KOPT-K1 (cell line): ENCODE results near the gene SERF1B.
"Not testable (repeated sequence)": the region's sequence is repeated elsewhere in the genome, so short reads cannot be mapped to it uniquely, and the experiment has no call there.

ENCODE experiments used
- H3K27ac ChIP-seq: fragments of 200-600 bp; sonication (generic); 2 replicates; pipeline ENCODE4 v1.5.1; 2016; ENCODE audit warnings: antibody characterized with exemption, mild to moderate bottlenecking, low read depth, low read length; ENCODE audit not compliant: poor library complexity, severe bottlenecking
- H3K36me3 ChIP-seq: fragments of 200-600 bp; sonication (generic); 2 replicates; pipeline ENCODE4 v1.5.1; 2017; ENCODE audit warnings: antibody characterized with exemption, mild to moderate bottlenecking, low read length, moderate library complexity; ENCODE audit not compliant: insufficient read depth
- H3K9me3 ChIP-seq: fragments of 200-600 bp; sonication (generic); 2 replicates; pipeline ENCODE4 v1.5.1; 2017; ENCODE audit warnings: antibody characterized with exemption, low read length, mild to moderate bottlenecking; ENCODE audit not compliant: insufficient read depth, poor library complexity, severe bottlenecking

The SERF1B gene

DNA sequence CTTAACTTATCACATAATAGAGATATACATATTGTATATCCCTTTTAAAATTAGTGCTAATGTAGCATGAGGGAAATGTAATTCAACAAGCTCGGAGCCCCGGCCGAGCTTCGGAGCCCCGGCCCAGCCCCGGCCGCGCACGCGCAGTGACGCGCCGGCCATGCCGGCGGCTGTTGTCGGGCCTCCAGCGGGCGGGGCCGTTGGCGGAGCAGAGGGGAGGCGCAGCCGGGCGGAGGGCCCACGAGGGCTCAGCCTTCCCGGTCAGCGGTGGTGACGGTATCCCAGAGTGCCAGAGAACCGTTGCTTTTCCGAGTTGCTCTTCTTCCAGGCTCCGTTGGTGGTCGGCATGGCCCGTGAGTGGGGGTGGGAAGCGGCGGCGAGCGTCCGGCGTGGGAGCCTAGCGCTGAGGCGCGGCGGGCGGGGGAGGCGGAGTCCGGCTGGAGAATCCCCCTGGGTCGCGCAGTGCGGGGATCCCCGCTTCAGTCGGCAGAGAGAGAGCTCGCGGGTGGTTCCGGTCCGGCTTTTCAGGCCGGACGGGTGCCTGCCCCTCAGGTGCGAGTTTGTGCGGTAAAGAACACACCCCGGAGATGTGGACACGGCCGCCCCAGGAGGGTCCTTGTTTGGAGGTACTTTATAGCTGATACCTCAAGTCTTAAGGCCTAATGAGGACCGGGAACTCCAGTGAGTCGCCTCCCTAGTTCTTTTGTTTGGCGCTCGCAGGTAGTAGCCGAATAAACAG, at the start of gene SERF1B:
TSS of gene SERF1B (plus strand) at position 146 of the 739 bp plus-strand sequence. CDS start at position 347, 201 bp downstream.
- not testable (repeated sequence) for H3K27ac ChIP-seq, H3K36me3 ChIP-seq, H3K9me3 ChIP-seq

DNA sequence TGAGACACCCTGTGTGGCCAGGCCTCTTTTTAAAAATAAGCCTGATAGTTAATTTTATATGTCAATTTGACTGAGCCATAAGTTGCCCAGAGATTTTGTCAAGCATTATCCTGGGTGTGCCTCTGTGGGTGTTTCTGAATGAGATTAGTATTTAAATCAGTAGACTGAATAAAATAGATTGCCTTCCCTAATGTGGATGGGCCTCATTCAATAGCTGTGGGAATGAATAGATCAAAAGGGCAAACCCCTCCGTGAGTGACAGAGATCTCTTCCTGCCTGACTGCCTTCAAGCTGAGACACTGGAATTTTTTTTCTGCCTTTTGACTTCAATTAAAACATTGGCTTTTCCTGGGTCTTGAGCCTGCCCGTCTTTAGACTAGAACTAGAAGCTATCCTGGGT, 33.3 kb upstream of the SERF1B start:
- H3K9me3 ChIP-seq, H3K36me3 ChIP-seq, H3K27ac ChIP-seq: not testable (repeated sequence)

DNA sequence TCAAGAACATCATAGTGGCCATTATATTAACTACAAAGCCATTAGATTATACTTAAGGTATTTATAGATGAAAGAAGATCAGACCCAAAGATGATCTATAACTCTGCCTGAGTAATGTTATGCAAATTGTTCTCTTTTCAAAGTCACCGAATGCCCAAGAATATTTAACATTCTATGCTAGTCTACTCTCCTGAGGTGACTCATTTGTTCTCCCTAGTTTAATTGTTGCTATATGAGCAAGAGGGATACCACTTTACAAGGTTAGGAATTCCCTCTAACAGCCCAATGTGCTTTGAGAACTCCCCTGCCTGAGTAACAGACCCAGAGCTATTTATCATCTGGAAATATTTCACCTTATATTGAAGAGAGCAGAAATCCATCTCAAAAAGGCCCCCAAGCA, 29.5 kb upstream of the SERF1B start:
- not testable (repeated sequence) for H3K36me3 ChIP-seq, H3K27ac ChIP-seq, H3K9me3 ChIP-seq

DNA sequence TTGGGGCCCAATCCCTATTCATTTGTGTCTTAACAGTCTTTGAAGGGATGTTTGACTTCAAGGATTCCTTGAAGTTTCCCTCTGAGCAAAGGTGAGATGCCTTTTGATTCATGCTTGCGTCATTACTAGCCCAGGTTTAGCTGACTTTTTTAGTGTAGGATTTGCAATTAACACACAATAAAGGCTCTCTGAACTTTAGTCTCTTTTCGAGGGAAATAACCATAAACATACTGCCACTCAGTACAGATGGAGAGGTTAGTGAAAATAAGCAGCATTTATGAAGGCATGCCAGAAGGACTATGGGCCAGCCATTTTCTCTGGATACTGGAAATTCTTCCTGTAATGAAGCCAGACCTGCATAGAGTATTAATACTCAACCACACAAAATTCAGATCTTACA, 4.4 kb upstream of the SERF1B start:
- not testable (repeated sequence) for H3K36me3 ChIP-seq, H3K27ac ChIP-seq, H3K9me3 ChIP-seq

DNA sequence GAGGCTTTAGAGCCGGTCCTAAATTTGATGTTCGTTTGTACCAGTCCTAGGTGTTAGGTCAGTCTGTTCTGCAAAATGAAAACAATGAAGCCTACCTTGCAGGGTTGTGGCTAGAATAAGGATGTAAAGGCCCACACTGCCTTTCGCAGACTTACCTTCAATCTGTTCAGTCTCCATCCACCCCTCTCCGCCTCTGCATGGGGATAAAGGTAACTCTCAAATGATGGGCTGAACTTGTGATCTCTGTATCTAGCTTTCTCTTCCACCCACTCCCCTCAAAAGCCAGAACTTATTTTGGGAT, 744 bp downstream of the SERF1B start:
- H3K27ac ChIP-seq, H3K36me3 ChIP-seq, H3K9me3 ChIP-seq: not testable (repeated sequence)

DNA sequence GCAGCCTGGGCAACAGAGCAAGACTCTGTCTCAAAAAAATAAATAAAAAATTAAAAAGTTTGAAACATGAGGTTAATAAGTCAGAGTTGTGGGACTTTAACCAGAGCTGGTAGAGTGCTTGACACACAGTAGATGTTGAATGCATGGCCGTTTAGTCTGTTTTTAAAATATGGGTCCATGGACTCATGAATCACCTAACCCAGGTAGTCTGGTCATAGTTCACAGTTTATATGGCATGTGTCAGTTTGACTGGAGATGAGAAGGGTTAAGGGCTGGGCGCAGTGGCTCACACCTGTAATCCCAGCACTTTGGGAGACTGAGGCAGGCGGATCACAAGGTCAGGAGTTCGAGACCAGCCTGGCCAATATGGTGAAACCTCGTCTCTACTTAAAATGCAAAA, 6.2 kb downstream of the SERF1B start:
- H3K27ac ChIP-seq, H3K9me3 ChIP-seq, H3K36me3 ChIP-seq: not testable (repeated sequence)

DNA sequence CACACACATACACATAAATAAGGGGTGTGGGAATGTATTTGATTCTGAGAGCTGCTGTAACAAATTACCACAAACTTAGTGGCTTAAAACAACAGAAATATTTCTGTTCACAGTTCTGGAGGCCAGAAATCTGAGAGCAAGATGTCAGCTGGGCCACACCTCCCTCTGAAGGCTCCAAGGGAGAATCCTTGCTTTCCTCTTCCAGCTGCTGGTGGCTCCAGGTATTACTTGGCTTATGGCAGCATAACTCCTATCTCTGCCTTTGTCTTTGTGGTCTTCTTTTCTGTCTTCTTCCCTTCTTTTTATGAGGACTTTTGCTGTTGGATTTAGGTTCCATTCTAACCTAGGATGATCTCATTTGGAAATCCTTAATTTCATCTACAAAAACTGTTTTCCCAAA, 16.4 kb downstream of the SERF1B start:
- not testable (repeated sequence) for H3K9me3 ChIP-seq, H3K27ac ChIP-seq, H3K36me3 ChIP-seq

DNA sequence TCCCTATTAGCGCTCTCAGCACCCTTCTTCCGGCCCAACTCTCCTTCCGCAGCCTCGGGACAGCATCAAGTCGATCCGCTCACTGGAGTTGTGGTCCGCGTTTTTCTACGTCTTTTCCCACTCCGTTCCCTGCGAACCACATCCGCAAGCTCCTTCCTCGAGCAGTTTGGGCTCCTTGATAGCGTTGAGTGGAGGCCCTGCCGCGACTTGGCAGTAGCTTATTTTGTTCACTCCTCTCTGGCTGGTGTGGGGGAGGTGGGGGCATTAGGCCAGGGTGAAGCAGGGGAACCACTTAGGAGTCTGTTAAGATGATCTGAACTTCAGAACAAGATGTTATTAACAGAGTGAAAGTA, 24.7 kb downstream of the SERF1B start:
- not testable (repeated sequence) for H3K27ac ChIP-seq, H3K9me3 ChIP-seq, H3K36me3 ChIP-seq

DNA sequence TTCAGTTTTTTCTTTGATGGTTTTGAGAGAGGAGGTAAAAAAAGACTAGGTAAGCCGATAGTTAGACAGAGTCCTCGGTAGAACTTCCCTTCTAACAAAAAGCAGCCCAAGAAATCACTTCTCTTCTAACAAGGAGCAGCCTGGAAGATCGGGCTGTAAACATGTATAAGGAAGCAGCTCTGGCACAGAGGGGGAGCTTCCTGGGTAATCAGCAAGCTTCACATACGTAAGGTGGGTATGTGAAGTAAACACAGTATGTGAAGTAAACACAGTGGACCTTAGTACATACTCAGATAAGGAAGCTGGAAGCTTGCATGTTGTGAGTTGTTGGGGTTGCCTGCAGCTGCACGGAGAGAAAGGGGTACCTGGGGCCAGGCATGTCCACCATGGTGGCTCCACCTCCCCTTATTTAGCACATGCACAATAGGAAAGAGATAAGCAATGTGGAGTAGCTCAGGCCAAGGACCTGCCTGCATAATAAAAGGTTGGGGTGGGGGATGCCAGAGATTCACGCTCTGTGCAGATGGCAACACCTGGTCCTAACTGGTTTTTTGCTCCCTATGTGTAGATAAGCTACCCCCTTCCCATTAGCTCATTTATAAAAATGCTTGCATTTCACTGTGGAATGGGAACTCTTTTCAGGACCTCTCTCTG, 31.4 kb downstream of the SERF1B start:
- H3K9me3 ChIP-seq, H3K36me3 ChIP-seq, H3K27ac ChIP-seq: not testable (repeated sequence)

DNA sequence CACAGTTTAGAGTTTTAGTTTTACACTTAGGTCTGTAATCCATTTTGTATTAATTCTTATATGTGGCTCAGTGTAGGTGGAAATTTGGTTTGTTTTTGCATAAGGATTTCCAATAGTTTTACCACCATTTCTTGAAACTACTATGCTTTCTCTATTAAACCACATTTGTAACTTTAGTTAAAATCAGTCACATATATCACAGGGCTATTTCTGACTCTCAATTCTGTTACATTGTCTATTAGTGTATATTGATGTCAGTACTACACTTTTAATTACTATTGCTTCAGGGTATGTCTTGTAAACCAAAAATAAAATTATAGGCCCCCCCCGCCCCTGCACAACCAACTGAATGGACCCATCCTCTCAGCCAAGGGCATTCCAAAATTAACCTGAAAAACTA, 32.1 kb downstream of the SERF1B start:
- H3K27ac ChIP-seq, H3K9me3 ChIP-seq, H3K36me3 ChIP-seq: not testable (repeated sequence)

DNA sequence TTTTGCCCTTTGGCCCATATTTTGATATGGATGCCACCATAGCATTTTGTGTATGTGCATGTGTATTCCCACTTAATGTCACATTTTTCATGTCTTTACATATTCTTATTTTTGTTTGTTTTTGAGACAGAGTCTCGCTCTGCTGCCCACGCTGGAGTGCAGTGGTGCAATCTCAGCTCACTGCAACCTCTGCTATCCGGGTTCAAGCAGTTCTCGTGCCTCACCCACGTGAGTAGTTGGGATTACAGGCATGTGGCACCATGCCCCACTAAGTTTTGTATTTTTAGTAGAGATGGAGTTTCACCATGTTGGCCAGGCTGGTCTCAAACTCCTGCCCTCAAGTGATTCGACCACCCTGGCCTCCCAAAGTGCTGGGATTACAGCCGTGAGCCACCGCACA, 52.6 kb downstream of the SERF1B start:
- not testable (repeated sequence) for H3K27ac ChIP-seq, H3K36me3 ChIP-seq, H3K9me3 ChIP-seq

DNA sequence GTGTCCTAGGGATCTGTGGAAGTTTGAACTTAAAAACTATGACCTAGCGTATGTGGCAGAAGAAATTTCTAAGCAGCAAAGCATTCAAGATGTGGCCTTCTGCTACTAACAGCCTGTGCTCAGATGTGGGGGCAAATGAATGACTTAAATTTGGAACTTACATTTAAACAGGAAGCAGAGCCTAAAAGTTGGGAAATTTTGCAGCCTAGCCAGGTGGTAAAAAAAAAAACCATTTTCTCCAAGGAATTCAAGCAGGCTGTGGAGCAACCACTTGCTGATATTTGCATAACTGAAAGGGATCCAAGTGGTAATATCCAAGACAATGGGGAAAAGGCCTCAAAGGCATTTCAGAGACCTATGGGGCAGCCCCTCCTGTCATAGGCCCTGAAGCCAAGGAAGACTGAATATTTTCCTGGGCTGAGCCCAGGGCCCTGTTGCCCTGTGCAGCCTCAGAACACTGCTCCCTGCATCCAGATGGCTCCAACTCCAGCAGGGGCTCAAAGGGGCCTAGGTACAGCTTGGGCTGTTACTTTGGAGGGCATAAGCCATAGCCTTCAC, 63.9 kb downstream of the SERF1B start:
- not testable (repeated sequence) for H3K27ac ChIP-seq, H3K9me3 ChIP-seq, H3K36me3 ChIP-seq

DNA sequence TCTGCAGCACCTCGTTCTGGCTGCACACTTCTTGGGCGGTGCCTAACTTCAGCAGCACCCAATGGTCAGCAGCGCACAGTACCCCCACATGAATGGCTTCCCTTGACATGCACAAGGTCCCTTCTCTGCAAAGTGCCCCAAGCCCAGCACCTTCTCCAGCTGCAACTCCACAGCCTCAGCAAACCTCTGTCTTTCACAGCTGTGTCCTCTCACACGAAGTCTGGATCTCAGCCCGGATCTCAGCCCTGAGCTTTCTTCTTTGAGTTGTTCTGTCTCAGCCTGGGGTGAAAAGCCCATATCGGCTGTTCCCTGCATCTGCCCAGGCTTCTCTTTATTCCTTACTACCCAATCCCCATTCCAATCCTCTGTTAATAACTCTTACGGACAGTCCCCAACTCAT, 66.7 kb downstream of the SERF1B start:
- H3K9me3 ChIP-seq, H3K36me3 ChIP-seq: not testable (repeated sequence)

More for the DNA sequence above, 66.7 kb downstream of the SERF1B start:
- not testable (repeated sequence) for H3K27ac ChIP-seq
